Measurements from ENCODE around the gene IL2RG. TPM values are rescaled to one million over a fixed set of nuclear protein-coding genes. Genes with fewer than 3 reads are reported as not detected.

Gene IL2RG
- total and polyA plus RNA-seq, 10 of the 15 experiments (the other 5 are each of a cell fraction or from before 2014, with no cell fraction given) = 63.9 to 686 (median 183) TPM

DNA sequence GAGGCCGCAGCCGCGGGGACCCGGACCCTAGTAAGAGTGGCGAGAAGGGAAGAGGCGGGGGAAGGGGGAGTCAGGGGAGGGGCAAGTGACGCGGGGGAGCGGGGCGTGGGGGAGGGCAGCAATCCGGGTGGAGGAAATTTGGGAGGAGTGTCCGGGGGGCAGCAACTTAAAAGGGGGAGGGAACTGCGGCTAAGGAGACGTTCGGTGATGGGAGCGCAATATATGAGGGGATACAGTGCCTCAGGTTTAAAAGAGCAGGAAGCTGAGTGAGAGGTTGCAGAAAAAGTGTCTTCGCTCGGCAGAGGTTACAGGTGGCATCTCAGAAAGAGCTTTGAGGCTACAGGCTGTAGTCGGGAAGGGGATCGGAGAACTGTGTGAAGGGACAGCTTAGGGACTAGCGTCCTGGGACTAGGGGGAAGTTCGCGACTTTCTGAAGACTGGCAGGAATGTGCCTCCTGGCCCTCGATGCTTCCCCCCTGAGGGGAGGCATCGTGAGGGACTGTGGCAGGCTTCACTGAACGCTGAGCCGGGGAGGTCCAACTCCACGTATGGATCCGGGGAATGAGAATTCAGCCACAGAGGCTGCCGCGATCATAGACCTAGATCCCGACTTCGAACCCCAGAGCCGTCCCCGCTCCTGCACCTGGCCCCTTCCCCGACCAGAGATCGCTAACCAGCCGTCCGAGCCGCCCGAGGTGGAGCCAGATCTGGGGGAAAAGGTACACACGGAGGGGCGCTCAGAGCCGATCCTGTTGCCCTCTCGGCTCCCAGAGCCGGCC is 15.2 kb downstream of the IL2RG start:
- in situ Hi-C loops (cut with MboI) = no loop called here
- no peaks in the 10 kb centered on the region for H3K79me2 ChIP-seq (ENCODE audit: control insufficient read depth, insufficient read depth, low read length)
- RAD21 ChIA-PET (ENCODE audit: unreplicated experiment) = interaction anchor here (0.6 to 2.4 kb wide), 3 partner anchors 16 to 187 kb away, joined by 5 to 10 read pairs (median 5); partner anchors contain the start of genes IL2RG and NONO
- no peak for DNase-seq (ENCODE audit: low read depth, low spot score)
- no peaks in the 10 kb centered on the region for H4K20me1 ChIP-seq (ENCODE audit: control insufficient read depth, insufficient read depth)
- peak overlapping the region; percentile 79 for H3K4me2 ChIP-seq (ENCODE audit: control insufficient read depth, insufficient read depth)
- ATAC-seq = peak; percentile 45
- TF ChIP-seq MXI1 (IDR thresholded peaks at IDR 0.05; ENCODE audit: low read depth, low read length) = 0 out of 2 replicates have a peak, but pooled peaks have one; percentile 12
- no peak for TF ChIP-seq ETV6 (conservative IDR thresholded peaks at IDR 0.05 in 1 of 2, IDR thresholded peaks at IDR 0.05 in 1 of 2; ENCODE audit: borderline replicate concordance in 1 of 2, low read depth in 1 of 2)
- no peak for TF ChIP-seq ZBED1 (IDR thresholded peaks at IDR 0.05; ENCODE audit: borderline replicate concordance)
- TF ChIP-seq LARP7 (IDR thresholded peaks at IDR 0.05) = 0 out of 2 replicates have a peak, but pooled peaks have one; percentile 12
- TF ChIP-seq NBN (IDR thresholded peaks at IDR 0.05) = 0 out of 2 replicates have a peak, but pooled peaks have one; percentile 15
- peak; percentile 25; the same call in 1 of the 2 replicates for TF ChIP-seq POLR2A (IDR thresholded peaks at IDR 0.05; ENCODE audit: low read depth, low read length)
- CTCF ChIA-PET = interaction anchor here (2.0 to 2.3 kb wide), 2 partner anchors 15 to 22 kb away, joined by 10 to 22 read pairs; partner anchors contain the start of genes IL2RG and MED12
- SMC1A ChIA-PET (ENCODE audit: uncharacterized antibody, unreplicated experiment) = interaction anchor here (0.7 to 2.7 kb wide), 3 partner anchors 22 to 84 kb away, joined by 3 to 10 read pairs (median 7); partner anchors contain the start of gene MED12
- WGBS (ENCODE audit: insufficient coverage, insufficient replicate concordance, low lambda C conversion rate, missing lambda C conversion rate) = 34% methylated on average over 34 of the region's 46 CpGs
- H3K27me3 ChIP-seq (replicated peaks in 1 of 2; ENCODE audit: control insufficient read depth in 2 of 2, insufficient read depth in 2 of 2, low read length in 1 of 2) = no peaks in the 10 kb centered on the region
- POLR2A ChIA-PET = interaction anchor here (1.1 to 1.3 kb wide), 2 partner anchors 15 to 86 kb away, joined by 3 to 4 read pairs; partner anchors contain the start of gene IL2RG
- peak overlapping the region; percentile 64 for H3K4me3 ChIP-seq
- no peaks in the 10 kb centered on the region for H3K4me1 ChIP-seq (ENCODE audit: control insufficient read depth, insufficient read depth, low read length)
- no peaks in the 10 kb centered on the region for H3K36me3 ChIP-seq (ENCODE audit: control insufficient read depth in 2 of 2, insufficient read depth in 2 of 2, low read length in 1 of 2)
- H3K27ac ChIP-seq (ENCODE audit: control insufficient read depth, insufficient read depth) = no peak overlapping the region
- peak overlapping the region; percentile 62 for H3K9ac ChIP-seq (ENCODE audit: control insufficient read depth, insufficient read depth, low read length)
- intact Hi-C loops (cut with micrococcal nuclease; ENCODE audit: unreplicated experiment) = loop anchor here (10.0 kb wide), 1 partner anchor 189 kb away; the partner anchor contains the start of gene NONO
- BruUV-seq (replicated peaks) = TSS peak; percentile 87
- H3K9me3 ChIP-seq (replicated peaks; ENCODE audit: control insufficient read depth, insufficient read depth, low read length) = no peaks in the 10 kb centered on the region
- H2AFZ ChIP-seq (ENCODE audit: control insufficient read depth, low read depth, low read length) = peak overlapping the region; percentile 81
- FAIRE-seq = no peak

All from GM12878 (cell line).